IMR-90 (cell line): ENCODE measurements around the gene DACH1. TPM values are rescaled to one million over a fixed set of nuclear protein-coding genes. Genes with fewer than 3 reads are reported as not detected.

Experiments used
- ATAC-seq: fragments of 200-7000 bp; cut with Tn5 transposase; 2 replicates; pipeline ENCODE4 v1.9.1; 2020; ENCODE audit warnings: low read depth, mild to moderate bottlenecking, moderate library complexity
- BruUV-seq: library from RNA; stranded (reverse); fragments of 400-500 nt; replicated peaks from 2 replicates; lab custom pipeline; 2021; lab: Mats Ljungman, UMichigan
- CTCF ChIA-PET: fragments of 300-600 bp; formaldehyde crosslinking; extraction: SDS; loops from one replicate; lab custom pipeline; 2021; ENCODE audit warnings: antibody characterized with exemption; lab: Yijun Ruan, JAX
- POLR2A ChIA-PET: fragments of 300-600 bp; sonication (Branson Sonifier 250); formaldehyde crosslinking; loops from one replicate; lab custom pipeline; 2022; ENCODE audit warnings: antibody characterized with exemption; ENCODE audit not compliant: unreplicated experiment; lab: Charles Lee
- DNase-seq: peaks from one replicate; pipeline ENCODE4 v3.0.0; 2013
- H2AFZ ChIP-seq: replicated peaks from 2 replicates; pipeline ENCODE3; 2013; ENCODE audit warnings: low read length, mild to moderate bottlenecking; ENCODE audit not compliant: poor library complexity
- H2AK5ac ChIP-seq: 2 replicates; pipeline ENCODE4 v1.6.1; 2013; ENCODE audit warnings: low read depth, low read length, inconsistent platforms
- H2AK9ac ChIP-seq: replicated peaks from 2 replicates; pipeline ENCODE3; 2013; ENCODE audit warnings: mild to moderate bottlenecking, low read depth, low read length, moderate library complexity; ENCODE audit not compliant: poor library complexity
- H2BK120ac ChIP-seq: 2 replicates; pipeline ENCODE4 v1.6.1; 2013; ENCODE audit warnings: low read depth, low read length, inconsistent platforms
- H2BK15ac ChIP-seq: 3 replicates; pipeline ENCODE4 v1.6.1; 2013; ENCODE audit warnings: low read depth, low read length, inconsistent platforms
- H2BK20ac ChIP-seq: 2 replicates; pipeline ENCODE4 v1.6.1; 2013; ENCODE audit warnings: low read depth, mild to moderate bottlenecking, inconsistent platforms, low read length, moderate library complexity
- H2BK5ac ChIP-seq: 2 replicates; pipeline ENCODE4 v1.6.1; 2013; ENCODE audit warnings: mild to moderate bottlenecking, low read depth, low read length, inconsistent platforms; ENCODE audit not compliant: poor library complexity, severe bottlenecking
- H3K14ac ChIP-seq: replicated peaks from 2 replicates; pipeline ENCODE4 v1.6.1; 2013; ENCODE audit warnings: low read depth, low read length, inconsistent platforms
- H3K18ac ChIP-seq: 2 replicates; pipeline ENCODE4 v1.6.1; 2013; ENCODE audit warnings: low read depth, low read length, control low read depth
- H3K23ac ChIP-seq: 2 replicates; pipeline ENCODE4 v1.6.1; 2013; ENCODE audit warnings: low read depth, low read length, inconsistent platforms
- H3K27ac ChIP-seq: 2 replicates; pipeline ENCODE4 v1.5.1; 2013; ENCODE audit warnings: mild to moderate bottlenecking, control low read depth, low read length; ENCODE audit not compliant: insufficient read depth
- H3K27me3 ChIP-seq: 2 replicates; pipeline ENCODE4 v1.6.1; 2013; ENCODE audit warnings: low read length; ENCODE audit not compliant: control insufficient read depth, insufficient read depth
- H3K36me3 ChIP-seq: 2 replicates; pipeline ENCODE4 v1.6.1; 2013; ENCODE audit warnings: low read length, mixed read lengths; ENCODE audit not compliant: control insufficient read depth, insufficient read depth
- H3K4ac ChIP-seq: 2 replicates; pipeline ENCODE4 v1.6.1; 2013; ENCODE audit warnings: low read depth, low read length, inconsistent platforms
- H3K4me1 ChIP-seq: 2 replicates; pipeline ENCODE4 v1.6.1; 2013; ENCODE audit warnings: low read length, mixed read lengths; ENCODE audit not compliant: control insufficient read depth, insufficient read depth
- H3K4me2 ChIP-seq: 2 replicates; pipeline ENCODE4 v1.6.1; 2013; ENCODE audit warnings: low read depth, mild to moderate bottlenecking, control low read depth, low read length, moderate library complexity
- H3K4me3 ChIP-seq: 2 replicates; pipeline ENCODE4 v1.5.1; 2013; ENCODE audit warnings: low read depth, mild to moderate bottlenecking, control low read depth, low read length, moderate library complexity; ENCODE audit not compliant: insufficient read depth
- H3K56ac ChIP-seq: 2 replicates; pipeline ENCODE4 v1.6.1; 2013; ENCODE audit warnings: low read length, inconsistent platforms; ENCODE audit not compliant: insufficient read depth; ENCODE audit errors: extremely low read depth
- H3K79me1 ChIP-seq, 2 experiments: 2 replicates each; pipeline ENCODE4 v1.6.1; 2013; ENCODE audit warnings: low read length in 2 of 2, inconsistent platforms in 1 of 2, low read depth in 1 of 2
- H3K9ac ChIP-seq: 2 replicates; pipeline ENCODE4 v1.6.1; 2013; ENCODE audit warnings: low read depth, low read length, control low read depth
- H3K9me1 ChIP-seq: 2 replicates; pipeline ENCODE4 v1.6.1; 2013; ENCODE audit warnings: low read length, inconsistent platforms; ENCODE audit not compliant: insufficient read depth
- H3K9me3 ChIP-seq: 2 replicates; pipeline ENCODE4 v1.6.1; 2013; ENCODE audit warnings: low read length; ENCODE audit not compliant: control insufficient read depth, insufficient read depth
- H4K20me1 ChIP-seq: 2 replicates; pipeline ENCODE4 v1.6.1; 2013; ENCODE audit warnings: low read length, inconsistent platforms; ENCODE audit not compliant: insufficient read depth
- H4K5ac ChIP-seq: 2 replicates; pipeline ENCODE4 v1.6.1; 2013; ENCODE audit warnings: mild to moderate bottlenecking, low read depth, low read length, control low read depth
- H4K8ac ChIP-seq, 2 experiments: 2 replicates each; pipeline ENCODE4 v1.6.1; 2013; ENCODE audit warnings: low read depth in 2 of 2, low read length in 2 of 2, control low read depth in 1 of 2, inconsistent platforms in 1 of 2
- H4K91ac ChIP-seq: 2 replicates; pipeline ENCODE4 v1.6.1; 2013; ENCODE audit warnings: low read depth, low read length, inconsistent platforms; ENCODE audit not compliant: insufficient read depth
- BHLHE40 ChIP-seq: fragments of 150-350 bp; IDR thresholded peaks from 2 replicates; pipeline ENCODE4 v1.6.1; 2016; ENCODE audit warnings: mild to moderate bottlenecking, low read depth, low read length
- CHD1 ChIP-seq: IDR thresholded peaks from 2 replicates; pipeline ENCODE4 v1.6.1; 2012; ENCODE audit warnings: low read depth, low read length, improper control_type of control experiment
- MAFK ChIP-seq: IDR thresholded peaks from 2 replicates; pipeline ENCODE4 v1.6.1; 2012; ENCODE audit warnings: low read depth, low read length, improper control_type of control experiment
- MAZ ChIP-seq: IDR thresholded peaks from 2 replicates; pipeline ENCODE4 v1.6.1; 2012; ENCODE audit warnings: low read depth, mild to moderate bottlenecking, low read length, improper control_type of control experiment, moderate library complexity, borderline replicate concordance
- MXI1 ChIP-seq: IDR thresholded peaks from 2 replicates; pipeline ENCODE4 v1.6.1; 2012; ENCODE audit warnings: low read depth, mild to moderate bottlenecking, low read length, moderate library complexity, borderline replicate concordance
- NFE2L2 ChIP-seq: fragments of 150-350 bp; IDR thresholded peaks from 2 replicates; pipeline ENCODE4 v1.6.1; 2016; ENCODE audit warnings: low read depth, mild to moderate bottlenecking, low read length
- RCOR1 ChIP-seq: IDR thresholded peaks from 2 replicates; pipeline ENCODE4 v1.6.1; 2012; ENCODE audit warnings: mild to moderate bottlenecking, low read length, improper control_type of control experiment; ENCODE audit not compliant: insufficient replicate concordance
- WGBS, 2 experiments: methylation state at CpG; one replicate each; pipeline versions ENCODE4 v1.1.5 to v1.1.7; 2013; ENCODE audit warnings: missing lambda C conversion rate in 2 of 2; ENCODE audit not compliant: insufficient read length in 1 of 2; ENCODE audit errors: extremely low coverage in 2 of 2; 5-methylcytosine and 5-hydroxymethylcytosine counted together
- dilution Hi-C: fragments of 300-500 bp; cut with HindIII; formaldehyde crosslinking; loops from one replicate; pipeline ENCODE4 v1.14.3; 2018; ENCODE audit warnings: low sequenced_read_pairs; ENCODE audit not compliant: unreplicated experiment
- in situ Hi-C: fragments of 300-500 bp; cut with MboI; formaldehyde crosslinking; loops from 3 replicates; pipeline ENCODE4 v1.14.3; 2019; ENCODE audit warnings: low sequenced_read_pairs, inconsistent platforms, mixed read lengths
- intact Hi-C: fragments of 100-400 bp; cut with micrococcal nuclease; formaldehyde crosslinking; loops from 2 replicates; pipeline ENCODE4 v1.10.0; 2022
- polyA plus RNA-seq, 3 experiments: library from polyadenylated mRNA; depleted of rRNA; stranded (reverse); fragments of >200 nt; gene quantifications; 2 replicates each; pipeline ENCODE4 v1.2.3, GENCODE V29; 2012; ENCODE audit warnings: low replicate concordance in 1 of 3
- total RNA-seq: library from RNA; depleted of rRNA; stranded (reverse); fragments of >200 nt; gene quantifications from 2 replicates; pipeline ENCODE4 v1.2.3, GENCODE V29; 2012

The DACH1 gene
- total and polyA plus RNA-seq, 2 of the 4 experiments (the other 2 are of a cell fraction) = not detected

DNA sequence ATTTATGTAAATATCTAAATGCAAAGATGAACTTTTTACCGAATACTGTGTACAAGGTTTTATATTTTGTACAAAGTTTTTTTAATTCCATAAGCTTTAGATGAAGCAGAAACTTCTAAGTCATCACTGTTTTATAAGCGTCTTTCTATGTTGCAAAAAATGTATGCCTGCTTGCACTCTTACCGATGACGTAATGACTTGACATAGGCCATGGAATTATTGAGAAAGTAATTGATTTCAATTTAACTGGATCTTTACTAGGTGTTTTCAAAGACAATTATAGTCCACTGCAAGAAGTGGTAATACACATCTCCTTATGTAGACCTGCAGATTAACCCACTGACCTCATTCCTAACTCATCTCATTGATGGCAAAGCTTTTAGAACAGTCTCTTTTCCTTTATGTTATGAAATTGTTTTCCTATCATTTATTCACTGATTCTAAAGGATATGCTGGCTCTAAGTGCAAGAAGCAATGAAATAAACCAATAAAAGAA lies 10.4 kb downstream of the DACH1 start:
- Histone ChIP-seq H2BK120ac (no peak overlapping the region), H3K56ac (no peak overlapping the region), H3K79me1 (no peaks in the 10 kb centered on the region), H2BK5ac (no peak overlapping the region), H2BK15ac (no peak overlapping the region), H3K9me3 (no peaks in the 10 kb centered on the region), H3K14ac (no peak overlapping the region), H3K18ac (no peak overlapping the region), H3K4ac (no peak overlapping the region), H4K91ac (no peak overlapping the region), H3K4me2 (no peak overlapping the region), H2AK5ac (no peak overlapping the region), H3K36me3 (no peaks in the 10 kb centered on the region), H4K20me1 (no peaks in the 10 kb centered on the region), H3K4me1 (no peaks in the 10 kb centered on the region), H2AFZ (no peak overlapping the region), H2AK9ac (no peak overlapping the region), H4K5ac (no peak overlapping the region), H3K27me3 (no peaks in the 10 kb centered on the region), H3K4me3 (no peak overlapping the region), H3K27ac (no peak overlapping the region), H2BK20ac (no peak overlapping the region), H3K23ac (no peak overlapping the region), H3K9ac (no peak overlapping the region), H3K9me1 (no peaks in the 10 kb centered on the region), H4K8ac (no peak overlapping the region)
- dilution Hi-C loops = no loop called here
- no peak for ATAC-seq
- no peak for DNase-seq
- in situ Hi-C loops = no loop called here
- ChIA-PET CTCF (no interaction called here), POLR2A (no interaction called here)
- no CpG with 5 or more reads among the region's 4 CpGs for WGBS, 2 experiments
- TF ChIP-seq MAZ (no peak), MAFK (no peak), RCOR1 (no peak), NFE2L2 (no peak), BHLHE40 (no peak), CHD1 (no peak), MXI1 (no peak)
- intact Hi-C loops = no loop called here
- no TSS peak for BruUV-seq
